ENCODE data around the gene PCAT6. TPM values are rescaled to one million over a fixed set of nuclear protein-coding genes. Genes with fewer than 3 reads are reported as not detected.

The PCAT6 gene
- total RNA-seq, 1 experiment from 2014 or later = 0.26 TPM

- DNase-seq (no peak), ATAC-seq (no peak)
- Histone ChIP-seq H3K4me3 (ENCODE audit: low read length) (no peak overlapping the region), H2AFZ (ENCODE audit: low read length) (no peak overlapping the region), H3K79me2 (ENCODE audit: low read length) (no peaks in the 10 kb centered on the region), H3K27me3 (ENCODE audit: low read length) (no peaks in the 10 kb centered on the region), H3K4me2 (ENCODE audit: low read length) (no peak overlapping the region), H3K9me3 (ENCODE audit: low read length) (no peaks in the 10 kb centered on the region), H3K9ac (ENCODE audit: low read length) (no peak overlapping the region), H3F3A (ENCODE audit: low read length, unreplicated experiment) (no peaks in the 10 kb centered on the region), H3K9me2 (replicated peaks; ENCODE audit: low read length) (no peaks in the 10 kb centered on the region), H3K36me3 (ENCODE audit: low read depth, low read length) (no peaks in the 10 kb centered on the region), H3K27ac (ENCODE audit: low read length) (no peak overlapping the region), H3K4me1 (ENCODE audit: insufficient read depth, low read length) (no peaks in the 10 kb centered on the region), H4K20me1 (ENCODE audit: low read length) (no peaks in the 10 kb centered on the region)
- intact Hi-C loops (cut with micrococcal nuclease) = loop anchor here (5.0 kb wide), 2 partner anchors 78 to 98 kb away; no protein-coding TSS in a partner anchor
- BruUV-seq (replicated peaks) = no TSS peak
- ChIA-PET POLR2A (ENCODE audit: unreplicated experiment) (no interaction called here), CTCF (interaction anchor here (0.6 kb wide), 1 partner anchor 112 kb away, joined by 3 read pairs; no protein-coding TSS in a partner anchor)
- no peak for TF ChIP-seq CTCF (conservative IDR thresholded peaks at IDR 0.05; ENCODE audit: low read depth, low read length)
- TF ChIP-seq EZH2 (IDR thresholded peaks at IDR 0.05; ENCODE audit: low read length, unreplicated experiment) = no peak
Observed at GRCh38 chr1:202850593-202851362, 40.0 kb downstream of the PCAT6 start.

- Histone ChIP-seq H3K27ac (ENCODE audit: low read length) (no peak overlapping the region), H3K4me1 (ENCODE audit: insufficient read depth, low read length) (no peaks in the 10 kb centered on the region), H3K9me3 (ENCODE audit: low read length) (no peaks in the 10 kb centered on the region), H3K4me2 (ENCODE audit: low read length) (no peak overlapping the region), H3K27me3 (ENCODE audit: low read length) (no peaks in the 10 kb centered on the region), H3K79me2 (ENCODE audit: low read length) (no peaks in the 10 kb centered on the region), H3K9me2 (replicated peaks; ENCODE audit: low read length) (no peaks in the 10 kb centered on the region), H3F3A (ENCODE audit: low read length, unreplicated experiment) (no peaks in the 10 kb centered on the region), H3K36me3 (ENCODE audit: low read depth, low read length) (peaks cover 2% of the 10 kb centered on the region; the same call in 1 of the 2 replicates), H3K9ac (ENCODE audit: low read length) (no peak overlapping the region), H3K4me3 (ENCODE audit: low read length) (no peak overlapping the region), H2AFZ (ENCODE audit: low read length) (peak overlapping the region; percentile 83), H4K20me1 (ENCODE audit: low read length) (no peaks in the 10 kb centered on the region)
- intact Hi-C loops (cut with micrococcal nuclease) = loop anchor here (2.0 to 5.0 kb wide), 3 partner anchors 42 to 100 kb away; partner anchors contain the start of gene PCAT6
- DNase-seq (peak; percentile 70), ATAC-seq (peak; percentile 93)
- ChIA-PET CTCF (interaction anchor here (0.5 to 1.0 kb wide), 2 partner anchors 90 to 106 kb away, joined by 3 to 4 read pairs; no protein-coding TSS in a partner anchor), POLR2A (ENCODE audit: unreplicated experiment) (no interaction called here)
- BruUV-seq (replicated peaks) = no TSS peak
- TF ChIP-seq CTCF (conservative IDR thresholded peaks at IDR 0.05; ENCODE audit: low read depth, low read length) (peak; percentile 87), EZH2phosphoT487 (IDR thresholded peaks at IDR 0.05; ENCODE audit: borderline replicate concordance, low read length) (no peak), EZH2 (IDR thresholded peaks at IDR 0.05; ENCODE audit: low read length, unreplicated experiment) (no peak)
Observed at GRCh38 chr1:202852163-202852904, 41.6 kb downstream of the PCAT6 start.

All from PC-3 (cell line).